ENCODE results near the gene SLC8A1. TPM values are rescaled to one million over a fixed set of nuclear protein-coding genes. Genes with fewer than 3 reads are reported as not detected.

SLC8A1 gene
- total RNA-seq, 1 donor from 2014 or later = 34.8 TPM

GRCh38 chr2:40150266-40150665, 301.6 kb downstream of the SLC8A1 start:
- Mint-ChIP-seq H3K4me3 (ENCODE audit: unreplicated experiment) (no peak overlapping the region), H3K27me3 (ENCODE audit: low read depth, unreplicated experiment) (no peaks in the 10 kb centered on the region), H3K27ac (ENCODE audit: unreplicated experiment) (no peak overlapping the region), H3K4me1 (ENCODE audit: low read depth, unreplicated experiment) (no peaks in the 10 kb centered on the region), H3K36me3 (ENCODE audit: low read depth, unreplicated experiment) (peaks cover 3% of the 10 kb centered on the region), H3K9me3 (ENCODE audit: unreplicated experiment) (no peaks in the 10 kb centered on the region)
- Histone ChIP-seq H3K27ac (ENCODE audit: low read depth, low read length) (no peak overlapping the region), H3K4me2 (ENCODE audit: low read length) (no peak overlapping the region), H2AFZ (ENCODE audit: low read depth, low read length) (no peak overlapping the region), H3K79me2 (ENCODE audit: insufficient read depth, low read length) (no peaks in the 10 kb centered on the region), H3K9ac (ENCODE audit: low read length) (no peak overlapping the region), H3K27me3 (ENCODE audit: insufficient read depth, low read length) (no peaks in the 10 kb centered on the region), H3K9me3 (ENCODE audit: insufficient read depth, low read depth, low read length) (no peaks in the 10 kb centered on the region), H4K20me1 (ENCODE audit: insufficient read depth, low read length) (no peaks in the 10 kb centered on the region), H3K4me1 (ENCODE audit: insufficient read depth, low read length) (no peaks in the 10 kb centered on the region), H3K4me3 (ENCODE audit: insufficient read depth, low read depth, low read length) (no peak overlapping the region), H3K36me3 (ENCODE audit: insufficient read depth, low read length) (no peaks in the 10 kb centered on the region)
- no peak for FAIRE-seq
- TF ChIP-seq, protein P1, sequence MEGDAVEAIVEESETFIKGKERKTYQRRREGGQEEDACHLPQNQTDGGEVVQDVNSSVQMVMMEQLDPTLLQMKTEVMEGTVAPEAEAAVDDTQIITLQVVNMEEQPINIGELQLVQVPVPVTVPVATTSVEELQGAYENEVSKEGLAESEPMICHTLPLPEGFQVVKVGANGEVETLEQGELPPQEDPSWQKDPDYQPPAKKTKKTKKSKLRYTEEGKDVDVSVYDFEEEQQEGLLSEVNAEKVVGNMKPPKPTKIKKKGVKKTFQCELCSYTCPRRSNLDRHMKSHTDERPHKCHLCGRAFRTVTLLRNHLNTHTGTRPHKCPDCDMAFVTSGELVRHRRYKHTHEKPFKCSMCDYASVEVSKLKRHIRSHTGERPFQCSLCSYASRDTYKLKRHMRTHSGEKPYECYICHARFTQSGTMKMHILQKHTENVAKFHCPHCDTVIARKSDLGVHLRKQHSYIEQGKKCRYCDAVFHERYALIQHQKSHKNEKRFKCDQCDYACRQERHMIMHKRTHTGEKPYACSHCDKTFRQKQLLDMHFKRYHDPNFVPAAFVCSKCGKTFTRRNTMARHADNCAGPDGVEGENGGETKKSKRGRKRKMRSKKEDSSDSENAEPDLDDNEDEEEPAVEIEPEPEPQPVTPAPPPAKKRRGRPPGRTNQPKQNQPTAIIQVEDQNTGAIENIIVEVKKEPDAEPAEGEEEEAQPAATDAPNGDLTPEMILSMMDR (IDR thresholded peaks at IDR 0.05; ENCODE audit: insufficient read depth, low read depth, low read length) = no peak
- TF ChIP-seq EZH2 (IDR thresholded peaks at IDR 0.05; ENCODE audit: insufficient read depth, low read length) = no peak
- no peak for DNase-seq (ENCODE audit: low read depth)

- Mint-ChIP-seq H3K4me1 (ENCODE audit: low read depth, unreplicated experiment) (no peaks in the 10 kb centered on the region), H3K9me3 (ENCODE audit: unreplicated experiment) (no peaks in the 10 kb centered on the region), H3K4me3 (ENCODE audit: unreplicated experiment) (no peak overlapping the region), H3K27me3 (ENCODE audit: low read depth, unreplicated experiment) (no peaks in the 10 kb centered on the region), H3K36me3 (ENCODE audit: low read depth, unreplicated experiment) (no peaks in the 10 kb centered on the region), H3K27ac (ENCODE audit: unreplicated experiment) (no peak overlapping the region)
- Histone ChIP-seq H3K4me3 (ENCODE audit: insufficient read depth, low read depth, low read length) (no peak overlapping the region), H4K20me1 (ENCODE audit: insufficient read depth, low read length) (no peaks in the 10 kb centered on the region), H3K27ac (ENCODE audit: low read depth, low read length) (no peak overlapping the region), H3K36me3 (ENCODE audit: insufficient read depth, low read length) (no peaks in the 10 kb centered on the region), H3K27me3 (ENCODE audit: insufficient read depth, low read length) (no peaks in the 10 kb centered on the region), H3K4me2 (ENCODE audit: low read length) (no peak overlapping the region), H3K79me2 (ENCODE audit: insufficient read depth, low read length) (no peaks in the 10 kb centered on the region), H2AFZ (ENCODE audit: low read depth, low read length) (no peak overlapping the region), H3K9me3 (ENCODE audit: insufficient read depth, low read depth, low read length) (no peaks in the 10 kb centered on the region), H3K9ac (ENCODE audit: low read length) (no peak overlapping the region), H3K4me1 (ENCODE audit: insufficient read depth, low read length) (no peaks in the 10 kb centered on the region)
- TF ChIP-seq EZH2 (IDR thresholded peaks at IDR 0.05; ENCODE audit: insufficient read depth, low read length) = no peak
- TF ChIP-seq, protein P1 (IDR thresholded peaks at IDR 0.05; ENCODE audit: insufficient read depth, low read depth, low read length) = no peak
- DNase-seq (ENCODE audit: low read depth) = no peak
- FAIRE-seq = no peak
Observed at GRCh38 chr2:40148334-40148733, 303.6 kb downstream of the SLC8A1 start.

DNA sequence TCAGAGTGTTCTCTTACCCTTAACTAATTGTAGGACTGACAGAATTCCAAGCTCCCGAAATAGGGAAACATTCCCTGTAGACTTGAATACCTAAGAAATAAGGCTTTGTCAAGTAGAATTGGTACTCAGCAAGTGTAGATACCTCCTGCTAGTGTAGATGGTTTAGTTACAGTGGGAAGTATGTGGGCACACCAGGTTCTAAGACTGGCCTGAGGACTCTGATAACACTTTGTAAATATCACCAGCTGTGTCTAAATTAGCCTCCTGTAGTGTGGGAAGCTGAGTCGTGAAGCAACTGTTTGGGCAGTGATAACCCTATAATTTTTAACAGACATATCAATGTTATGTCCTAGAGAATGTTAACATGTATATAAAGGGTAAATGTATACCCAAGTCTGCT, 304.5 kb downstream of the SLC8A1 start:
- Histone ChIP-seq H3K9me3 (ENCODE audit: insufficient read depth, low read depth, low read length) (no peaks in the 10 kb centered on the region), H3K27ac (ENCODE audit: low read depth, low read length) (no peak overlapping the region), H3K4me3 (ENCODE audit: insufficient read depth, low read depth, low read length) (no peak overlapping the region), H3K4me1 (ENCODE audit: insufficient read depth, low read length) (no peaks in the 10 kb centered on the region), H3K79me2 (ENCODE audit: insufficient read depth, low read length) (no peaks in the 10 kb centered on the region), H3K9ac (ENCODE audit: low read length) (no peak overlapping the region), H4K20me1 (ENCODE audit: insufficient read depth, low read length) (no peaks in the 10 kb centered on the region), H3K36me3 (ENCODE audit: insufficient read depth, low read length) (no peaks in the 10 kb centered on the region), H3K27me3 (ENCODE audit: insufficient read depth, low read length) (no peaks in the 10 kb centered on the region), H3K4me2 (ENCODE audit: low read length) (no peak overlapping the region), H2AFZ (ENCODE audit: low read depth, low read length) (no peak overlapping the region)
- Mint-ChIP-seq H3K36me3 (ENCODE audit: low read depth, unreplicated experiment) (no peaks in the 10 kb centered on the region), H3K4me3 (ENCODE audit: unreplicated experiment) (no peak overlapping the region), H3K9me3 (ENCODE audit: unreplicated experiment) (no peaks in the 10 kb centered on the region), H3K27me3 (ENCODE audit: low read depth, unreplicated experiment) (no peaks in the 10 kb centered on the region), H3K4me1 (ENCODE audit: low read depth, unreplicated experiment) (no peaks in the 10 kb centered on the region), H3K27ac (ENCODE audit: unreplicated experiment) (no peak overlapping the region)
- FAIRE-seq (no peak), DNase-seq (ENCODE audit: low read depth) (no peak)
- TF ChIP-seq, protein P1 (IDR thresholded peaks at IDR 0.05; ENCODE audit: insufficient read depth, low read depth, low read length) = no peak
- TF ChIP-seq EZH2 (IDR thresholded peaks at IDR 0.05; ENCODE audit: insufficient read depth, low read length) = no peak

Measured in astrocyte (in vitro differentiated cells and primary cell).